Vagina (tissue), 2 donors: Measurements from ENCODE around the gene TICAM1. TPM values are rescaled to one million over a fixed set of nuclear protein-coding genes. Genes with fewer than 3 reads are reported as not detected.

Experiments
- DNase-seq, 2 donors: peaks; one replicate each; pipeline ENCODE4 v3.0.0-alpha.2; 2017; ENCODE audit errors: extremely low spot score in 2 of 2
- H3K27ac ChIP-seq: fragments of 200-600 bp; sonication (generic); one replicate; pipeline ENCODE4 v1.5.1; 2019
- H3K27me3 ChIP-seq: fragments of 200-600 bp; sonication (generic); one replicate; pipeline ENCODE4 v1.5.1; 2019
- H3K36me3 ChIP-seq, 2 donors: fragments of 200-600 bp; sonication (generic); one replicate each; pipeline ENCODE4 v1.5.1; 2017 to 2019
- H3K4me1 ChIP-seq: fragments of 200-600 bp; sonication (generic); one replicate; pipeline ENCODE4 v1.5.1; 2019
- H3K4me3 ChIP-seq, 2 donors: fragments of 200-600 bp; sonication (generic); 1 replicate in 1 of 2; 2 replicates in 1 of 2; pipeline ENCODE4 v1.5.1; 2016 to 2019
- H3K9me3 ChIP-seq: fragments of 200-600 bp; sonication (generic); one replicate; pipeline ENCODE4 v1.5.1; 2019
- POLR2A ChIP-seq, 2 donors: fragments of 450-650 bp; IDR thresholded peaks; one replicate each; pipeline ENCODE4 v1.6.1; 2017; ENCODE audit warnings: antibody characterized with exemption in 2 of 2, mild to moderate bottlenecking in 2 of 2, moderate library complexity in 2 of 2
- POLR2AphosphoS5 ChIP-seq, 2 donors: sonication (generic); formaldehyde crosslinking; IDR thresholded peaks; one replicate each; pipeline ENCODE4 v1.9.0; 2017; ENCODE audit warnings: antibody characterized with exemption in 2 of 2, mild to moderate bottlenecking in 2 of 2, low read depth in 1 of 2; ENCODE audit not compliant: insufficient read depth in 1 of 2
- intact Hi-C: fragments of 100-400 bp; cut with DNase I; formaldehyde crosslinking; loops from one replicate; pipeline ENCODE4 v1.15.1; 2023
- total RNA-seq: library from RNA; depleted of rRNA; stranded (reverse); fragments of >200 nt; gene quantifications from one replicate; pipeline ENCODE4 v1.2.3, GENCODE V29; 2016
- TF ChIP-seq, protein P1 (sequence below), 3 experiments: fragments of 450-650 bp in 2 of 3; fragments of 200-600 bp in 1 of 3; sonication (generic) in 1 of 3; IDR thresholded peaks; one replicate each; pipeline ENCODE4 v1.5.1; 2017 to 2019; ENCODE audit warnings: antibody characterized with exemption in 3 of 3, mild to moderate bottlenecking in 2 of 3, moderate library complexity in 2 of 3

The TICAM1 gene
- total RNA-seq, 1 donor from 2014 or later = 16.5 TPM

DNA sequence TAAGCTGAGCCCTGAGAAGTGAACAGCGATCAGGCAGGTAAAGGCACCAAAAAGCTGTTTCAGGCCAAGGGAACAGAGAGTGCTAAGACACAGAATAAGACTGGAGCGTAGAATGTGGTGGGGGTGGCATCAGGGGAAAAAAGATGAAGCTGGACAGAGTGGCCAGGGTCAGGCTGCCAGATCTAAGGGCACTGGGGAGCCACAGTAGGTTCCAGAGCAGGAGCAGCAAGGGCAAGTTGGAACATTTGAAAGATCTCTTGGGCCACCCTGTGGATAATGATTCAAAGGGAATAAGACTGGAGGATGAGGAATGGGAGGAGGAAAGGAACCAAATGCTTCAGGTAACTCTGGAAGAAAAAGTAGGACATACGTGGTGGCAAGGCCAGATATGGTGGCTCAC lies 42.4 kb upstream of the TICAM1 start:
- H3K36me3 ChIP-seq = no peaks in the 10 kb centered on the region
- TF ChIP-seq, protein P1, sequence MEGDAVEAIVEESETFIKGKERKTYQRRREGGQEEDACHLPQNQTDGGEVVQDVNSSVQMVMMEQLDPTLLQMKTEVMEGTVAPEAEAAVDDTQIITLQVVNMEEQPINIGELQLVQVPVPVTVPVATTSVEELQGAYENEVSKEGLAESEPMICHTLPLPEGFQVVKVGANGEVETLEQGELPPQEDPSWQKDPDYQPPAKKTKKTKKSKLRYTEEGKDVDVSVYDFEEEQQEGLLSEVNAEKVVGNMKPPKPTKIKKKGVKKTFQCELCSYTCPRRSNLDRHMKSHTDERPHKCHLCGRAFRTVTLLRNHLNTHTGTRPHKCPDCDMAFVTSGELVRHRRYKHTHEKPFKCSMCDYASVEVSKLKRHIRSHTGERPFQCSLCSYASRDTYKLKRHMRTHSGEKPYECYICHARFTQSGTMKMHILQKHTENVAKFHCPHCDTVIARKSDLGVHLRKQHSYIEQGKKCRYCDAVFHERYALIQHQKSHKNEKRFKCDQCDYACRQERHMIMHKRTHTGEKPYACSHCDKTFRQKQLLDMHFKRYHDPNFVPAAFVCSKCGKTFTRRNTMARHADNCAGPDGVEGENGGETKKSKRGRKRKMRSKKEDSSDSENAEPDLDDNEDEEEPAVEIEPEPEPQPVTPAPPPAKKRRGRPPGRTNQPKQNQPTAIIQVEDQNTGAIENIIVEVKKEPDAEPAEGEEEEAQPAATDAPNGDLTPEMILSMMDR (IDR thresholded peaks at IDR 0.05) = no peak
- TF ChIP-seq POLR2AphosphoS5 (IDR thresholded peaks at IDR 0.05; ENCODE audit: insufficient read depth in 1 of 2, low read depth in 1 of 2) (no peak), POLR2A (IDR thresholded peaks at IDR 0.05) (no peak)
- no peak overlapping the region for H3K27ac ChIP-seq
- no peak for DNase-seq
- peaks cover 18% of the 10 kb centered on the region for H3K4me1 ChIP-seq
- intact Hi-C loops = no loop called here
- no peak overlapping the region for H3K4me3 ChIP-seq
- H3K27me3 ChIP-seq = no peaks in the 10 kb centered on the region
- H3K9me3 ChIP-seq = no peaks in the 10 kb centered on the region

DNA sequence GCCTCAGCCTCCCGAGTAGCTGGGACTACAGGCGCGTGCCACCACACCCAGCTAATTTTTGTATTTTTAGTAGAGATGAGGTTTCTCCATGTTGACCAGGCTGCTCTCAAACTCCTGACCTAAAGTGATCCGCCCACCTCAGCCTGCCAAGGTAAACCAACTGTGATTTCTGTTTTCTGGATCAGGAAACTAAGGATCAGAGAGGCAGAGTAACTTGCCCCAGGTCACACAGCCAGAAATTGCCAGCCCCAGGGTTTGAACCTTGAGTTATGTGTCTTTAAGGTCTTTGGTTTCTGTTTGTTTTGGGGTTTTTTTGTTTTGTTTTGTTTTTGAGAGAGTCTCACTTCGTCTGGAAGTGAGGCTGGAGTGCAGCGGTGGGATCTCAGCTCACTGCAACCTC lies 40.2 kb upstream of the TICAM1 start:
- no peaks in the 10 kb centered on the region for H3K27me3 ChIP-seq
- H3K36me3 ChIP-seq = no peaks in the 10 kb centered on the region
- H3K27ac ChIP-seq = no peak overlapping the region
- DNase-seq = no peak
- H3K9me3 ChIP-seq = no peaks in the 10 kb centered on the region
- TF ChIP-seq POLR2AphosphoS5 (IDR thresholded peaks at IDR 0.05; ENCODE audit: insufficient read depth in 1 of 2, low read depth in 1 of 2) (no peak), POLR2A (IDR thresholded peaks at IDR 0.05) (no peak)
- TF ChIP-seq, protein P1 (IDR thresholded peaks at IDR 0.05) = no peak
- peaks cover 15% of the 10 kb centered on the region for H3K4me1 ChIP-seq
- intact Hi-C loops = no loop called here
- H3K4me3 ChIP-seq = no peak overlapping the region

DNA sequence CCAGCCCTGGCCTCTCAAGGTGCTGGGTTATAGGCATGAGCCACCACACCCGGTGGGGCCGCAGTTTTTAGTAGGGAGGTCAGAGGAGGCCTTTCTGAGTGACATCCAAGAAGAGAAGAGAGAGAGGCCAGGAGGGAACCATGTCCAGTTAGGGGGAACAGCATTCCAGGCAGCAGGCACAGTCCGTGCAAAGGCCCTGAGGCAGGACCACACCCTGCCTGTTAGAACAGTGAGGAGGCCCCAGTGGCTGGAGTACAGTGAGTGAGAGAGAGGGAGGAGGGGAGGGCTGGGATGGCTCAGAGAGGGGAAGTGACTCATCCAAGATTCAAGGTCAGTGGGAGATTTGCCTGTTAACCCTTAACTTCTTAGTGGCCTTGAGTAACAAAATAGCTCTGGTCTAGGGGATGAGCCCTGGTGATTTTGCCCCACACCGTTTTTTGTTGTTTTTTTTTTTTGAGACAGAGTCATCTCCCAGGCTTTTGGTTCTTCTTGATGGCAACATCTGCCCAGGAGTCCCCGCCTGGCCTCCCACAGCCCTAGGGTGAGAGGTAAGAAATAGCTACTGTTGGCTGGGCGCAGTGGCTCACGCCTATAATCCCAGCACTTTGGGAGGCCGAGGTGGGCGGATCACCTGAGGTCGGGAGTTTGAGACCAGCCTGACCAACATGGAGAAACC lies 38.7 kb upstream of the TICAM1 start:
- H3K27me3 ChIP-seq = no peaks in the 10 kb centered on the region
- H3K27ac ChIP-seq = no peak overlapping the region
- peaks cover 22% of the 10 kb centered on the region for H3K4me1 ChIP-seq
- no peaks in the 10 kb centered on the region for H3K9me3 ChIP-seq
- H3K36me3 ChIP-seq = no peaks in the 10 kb centered on the region
- TF ChIP-seq POLR2AphosphoS5 (IDR thresholded peaks at IDR 0.05; ENCODE audit: insufficient read depth in 1 of 2, low read depth in 1 of 2) (peak in 1 of 2 donors; percentile 33), POLR2A (IDR thresholded peaks at IDR 0.05) (no peak)
- TF ChIP-seq, protein P1 (IDR thresholded peaks at IDR 0.05) = no peak
- intact Hi-C loops = no loop called here
- no peak for DNase-seq
- no peak overlapping the region for H3K4me3 ChIP-seq

DNA sequence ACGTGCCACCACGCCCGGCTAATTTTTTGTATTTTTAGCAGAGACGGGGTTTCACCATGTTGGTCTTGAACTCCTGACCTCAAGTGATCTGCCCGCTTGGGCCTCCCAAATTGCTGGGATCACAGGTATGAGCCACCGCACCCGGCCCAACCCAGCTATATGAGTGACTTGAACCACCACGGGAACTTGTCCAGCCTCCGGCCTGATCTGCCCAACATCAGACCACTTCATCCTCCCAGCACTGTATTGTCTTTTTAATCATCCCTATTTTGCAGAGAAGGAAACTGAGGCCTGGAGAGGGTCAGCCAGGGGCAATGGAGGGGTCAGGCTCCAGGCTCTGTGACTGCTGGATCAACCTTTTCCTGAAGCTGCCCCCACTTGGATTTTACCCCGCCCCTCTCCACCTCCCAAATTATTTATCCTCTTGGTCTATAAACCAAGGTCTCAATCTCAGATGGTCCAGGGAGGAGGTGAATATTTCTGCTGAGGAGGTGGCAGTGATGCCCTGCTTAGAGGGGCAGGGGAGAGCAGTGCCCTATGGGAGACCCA lies 36.8 kb upstream of the TICAM1 start:
- TF ChIP-seq POLR2A (IDR thresholded peaks at IDR 0.05) (no peak), POLR2AphosphoS5 (IDR thresholded peaks at IDR 0.05; ENCODE audit: insufficient read depth in 1 of 2, low read depth in 1 of 2) (no peak)
- TF ChIP-seq, protein P1 (IDR thresholded peaks at IDR 0.05) = no peak
- Histone ChIP-seq H3K36me3 (no peaks in the 10 kb centered on the region), H3K4me1 (peaks cover 22% of the 10 kb centered on the region), H3K9me3 (no peaks in the 10 kb centered on the region), H3K4me3 (peak overlapping the region; percentile 86 to 94), H3K27ac (peak overlapping the region; percentile 91), H3K27me3 (no peaks in the 10 kb centered on the region)
- intact Hi-C loops = loop anchor here (5.0 to 10.0 kb wide), 2 partner anchors 44 to 106 kb away; no protein-coding TSS in a partner anchor
- DNase-seq = no peak
